WTC11 (cell line): ENCODE measurements around the gene LENEP.

Experiments used
- ATF3 ChIP-seq: sonication (generic); formaldehyde crosslinking; conservative IDR thresholded peaks from 2 replicates; pipeline ENCODE4 v1.8.1; 2022; ENCODE audit warnings: mild to moderate bottlenecking, missing genetic modification reagents
- CREB1 ChIP-seq: sonication (generic); formaldehyde crosslinking; IDR thresholded peaks from 2 replicates; pipeline ENCODE4 v1.8.0; 2023; ENCODE audit warnings: mild to moderate bottlenecking, missing genetic modification reagents
- CTCF ChIP-seq: fragments of 200-600 bp; IDR thresholded peaks from 2 replicates; pipeline ENCODE4 v1.8.0; 2022; ENCODE audit warnings: antibody characterized with exemption
- E2F5 ChIP-seq: sonication (generic); formaldehyde crosslinking; IDR thresholded peaks from 2 replicates; pipeline ENCODE4 v1.8.1; 2022; ENCODE audit warnings: mild to moderate bottlenecking, moderate library complexity, missing genetic modification reagents
- FOXJ3 ChIP-seq: sonication (generic); formaldehyde crosslinking; IDR thresholded peaks from 2 replicates; pipeline ENCODE4 v1.9.0; 2021; ENCODE audit warnings: missing genetic modification reagents, mild to moderate bottlenecking, borderline replicate concordance
- MYBL2 ChIP-seq: sonication (generic); formaldehyde crosslinking; IDR thresholded peaks from 2 replicates; pipeline ENCODE4 v1.8.1; 2023; ENCODE audit warnings: mild to moderate bottlenecking, moderate library complexity, missing genetic modification reagents
- OVOL2 ChIP-seq: fragments of 250-450 bp; sonication (Bioruptor Pico); IDR thresholded peaks from 2 replicates; pipeline ENCODE4 v1.9.0; 2021; ENCODE audit warnings: mild to moderate bottlenecking, borderline replicate concordance
- PRRX2 ChIP-seq: fragments of 250-450 bp; sonication (Bioruptor Pico); IDR thresholded peaks from 2 replicates; pipeline ENCODE4 v1.8.0; 2021; ENCODE audit warnings: mild to moderate bottlenecking
- SMAD3 ChIP-seq: sonication (generic); formaldehyde crosslinking; IDR thresholded peaks from 2 replicates; pipeline ENCODE4 v1.8.0; 2022; ENCODE audit warnings: missing genetic modification reagents, mild to moderate bottlenecking, borderline replicate concordance
- TP53 ChIP-seq: sonication (generic); formaldehyde crosslinking; IDR thresholded peaks from 2 replicates; pipeline ENCODE4 v1.8.1; 2023; ENCODE audit warnings: mild to moderate bottlenecking, missing genetic modification reagents
- ZMAT4 ChIP-seq: fragments of 250-450 bp; sonication (Bioruptor Pico); IDR thresholded peaks from 2 replicates; pipeline ENCODE4 v1.9.0; 2021; ENCODE audit warnings: mild to moderate bottlenecking
- ZNF532 ChIP-seq: fragments of 250-450 bp; sonication (Bioruptor Pico); IDR thresholded peaks from 2 replicates; pipeline ENCODE4 v1.9.0; 2021; ENCODE audit warnings: mild to moderate bottlenecking, borderline replicate concordance
- TF ChIP-seq, protein P1 (sequence below): sonication (generic); formaldehyde crosslinking; IDR thresholded peaks from 2 replicates; pipeline ENCODE4 v1.8.1; 2023; ENCODE audit warnings: mild to moderate bottlenecking, missing genetic modification reagents, borderline replicate concordance

DNA sequence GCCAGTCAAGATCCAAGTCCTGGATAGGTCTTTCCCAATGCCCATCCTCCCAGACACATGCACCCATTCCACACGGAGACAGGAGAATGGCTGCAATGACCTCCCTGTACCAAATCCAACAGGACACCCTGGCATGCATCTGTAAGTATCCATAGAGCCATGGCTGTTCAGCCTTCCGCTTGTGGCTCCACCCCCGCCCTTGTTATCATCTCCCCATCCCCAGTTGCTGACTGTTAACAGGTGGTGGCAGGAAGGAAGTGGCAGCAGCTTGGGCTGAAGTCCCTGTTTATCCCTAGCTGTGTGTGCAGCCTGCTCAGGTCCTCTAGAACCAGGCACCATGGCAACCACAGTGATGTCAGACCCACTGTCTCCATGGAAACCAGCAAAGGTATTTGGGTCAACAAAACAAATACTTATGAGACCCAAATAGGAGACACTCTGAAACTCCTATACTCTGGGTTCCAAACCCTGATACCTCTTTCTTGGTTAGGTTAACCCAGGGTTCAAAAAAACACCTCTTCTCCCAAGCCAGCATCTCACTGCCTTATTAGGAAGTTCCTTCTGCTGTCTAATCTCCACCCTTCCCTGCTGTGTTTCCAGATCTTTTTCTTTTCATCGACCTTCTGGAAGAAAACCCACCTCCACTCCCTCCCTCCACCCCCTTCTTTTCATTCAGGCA lies 38.2 kb upstream of the LENEP start:
- TF ChIP-seq, protein P1, sequence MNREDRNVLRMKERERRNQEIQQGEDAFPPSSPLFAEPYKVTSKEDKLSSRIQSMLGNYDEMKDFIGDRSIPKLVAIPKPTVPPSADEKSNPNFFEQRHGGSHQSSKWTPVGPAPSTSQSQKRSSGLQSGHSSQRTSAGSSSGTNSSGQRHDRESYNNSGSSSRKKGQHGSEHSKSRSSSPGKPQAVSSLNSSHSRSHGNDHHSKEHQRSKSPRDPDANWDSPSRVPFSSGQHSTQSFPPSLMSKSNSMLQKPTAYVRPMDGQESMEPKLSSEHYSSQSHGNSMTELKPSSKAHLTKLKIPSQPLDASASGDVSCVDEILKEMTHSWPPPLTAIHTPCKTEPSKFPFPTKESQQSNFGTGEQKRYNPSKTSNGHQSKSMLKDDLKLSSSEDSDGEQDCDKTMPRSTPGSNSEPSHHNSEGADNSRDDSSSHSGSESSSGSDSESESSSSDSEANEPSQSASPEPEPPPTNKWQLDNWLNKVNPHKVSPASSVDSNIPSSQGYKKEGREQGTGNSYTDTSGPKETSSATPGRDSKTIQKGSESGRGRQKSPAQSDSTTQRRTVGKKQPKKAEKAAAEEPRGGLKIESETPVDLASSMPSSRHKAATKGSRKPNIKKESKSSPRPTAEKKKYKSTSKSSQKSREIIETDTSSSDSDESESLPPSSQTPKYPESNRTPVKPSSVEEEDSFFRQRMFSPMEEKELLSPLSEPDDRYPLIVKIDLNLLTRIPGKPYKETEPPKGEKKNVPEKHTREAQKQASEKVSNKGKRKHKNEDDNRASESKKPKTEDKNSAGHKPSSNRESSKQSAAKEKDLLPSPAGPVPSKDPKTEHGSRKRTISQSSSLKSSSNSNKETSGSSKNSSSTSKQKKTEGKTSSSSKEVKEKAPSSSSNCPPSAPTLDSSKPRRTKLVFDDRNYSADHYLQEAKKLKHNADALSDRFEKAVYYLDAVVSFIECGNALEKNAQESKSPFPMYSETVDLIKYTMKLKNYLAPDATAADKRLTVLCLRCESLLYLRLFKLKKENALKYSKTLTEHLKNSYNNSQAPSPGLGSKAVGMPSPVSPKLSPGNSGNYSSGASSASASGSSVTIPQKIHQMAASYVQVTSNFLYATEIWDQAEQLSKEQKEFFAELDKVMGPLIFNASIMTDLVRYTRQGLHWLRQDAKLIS (CRISPR knock-in tag) = no peak
- TF ChIP-seq ATF3 (no peak), CTCF (no peak), SMAD3 (CRISPR knock-in tag) (no peak), PRRX2 (CRISPR knock-in tag) (no peak), E2F5 (no peak), ZNF532 (no peak), CREB1 (CRISPR knock-in tag) (no peak), FOXJ3 (CRISPR knock-in tag) (no peak), OVOL2 (CRISPR knock-in tag) (no peak), MYBL2 (CRISPR knock-in tag) (no peak), TP53 (CRISPR knock-in tag) (no peak), ZMAT4 (CRISPR knock-in tag) (no peak)
